ENCODE data around the gene DSCAM.
"Not testable (repeated sequence)": the region's sequence is repeated elsewhere in the genome, so short reads cannot be mapped to it uniquely, and the experiment has no call there.

DSCAM gene

DNA sequence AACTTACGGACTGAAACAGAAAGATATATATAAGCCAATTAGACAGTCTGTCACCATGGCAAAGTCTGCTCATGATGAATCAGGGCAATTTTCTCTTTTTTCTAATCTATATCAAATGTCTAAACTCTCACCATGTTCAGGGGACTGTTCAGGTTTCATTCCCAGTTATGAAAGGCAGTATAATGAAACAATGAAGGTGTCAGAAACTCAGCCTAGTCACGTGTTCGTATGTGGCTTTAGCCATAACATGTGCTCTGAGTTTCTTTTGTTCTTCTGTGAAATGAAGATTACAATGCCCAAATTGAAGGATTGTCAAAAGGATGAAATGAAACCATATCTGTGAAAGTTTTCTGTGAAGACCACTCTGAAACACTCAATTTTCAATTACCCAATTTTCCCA is 392.9 kb downstream of the DSCAM start:
- Histone ChIP-seq H3K4me1 (ENCODE audit: control insufficient read depth, insufficient read depth, low read length) (no peaks in the 10 kb centered on the region), H3K36me3 (ENCODE audit: control insufficient read depth, insufficient read depth, low read length) (no peaks in the 10 kb centered on the region), H3K9me3 (ENCODE audit: control insufficient read depth, low read length) (no peaks in the 10 kb centered on the region), H3K4me3 (ENCODE audit: low read length) (no peak overlapping the region), H3K9ac (ENCODE audit: low read length) (no peak overlapping the region), H3K27me3 (ENCODE audit: control insufficient read depth, insufficient read depth, low read length) (no peaks in the 10 kb centered on the region)

DNA sequence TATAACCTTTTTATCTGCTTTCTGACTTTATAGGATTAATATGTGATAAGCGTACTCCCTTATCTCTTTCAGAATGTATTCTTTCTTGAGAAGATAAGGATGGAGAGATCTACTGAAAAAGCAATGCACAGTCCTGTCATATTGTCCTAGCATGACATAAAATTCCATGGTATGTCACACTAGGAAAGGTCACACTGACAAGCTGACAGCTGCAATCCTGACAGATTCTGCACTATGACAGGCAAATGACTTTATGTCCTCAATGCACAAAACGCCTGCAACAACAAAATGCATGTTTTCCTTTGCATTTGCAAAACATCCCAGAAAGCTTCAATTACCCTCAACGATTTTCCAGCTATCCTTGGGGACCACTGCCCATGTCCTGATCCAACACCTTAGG is 393.8 kb downstream of the DSCAM start:
- Histone ChIP-seq H3K4me1 (ENCODE audit: control insufficient read depth, insufficient read depth, low read length) (no peaks in the 10 kb centered on the region), H3K36me3 (ENCODE audit: control insufficient read depth, insufficient read depth, low read length) (no peaks in the 10 kb centered on the region), H3K9me3 (ENCODE audit: control insufficient read depth, low read length) (no peaks in the 10 kb centered on the region), H3K4me3 (ENCODE audit: low read length) (no peak overlapping the region), H3K27me3 (ENCODE audit: control insufficient read depth, insufficient read depth, low read length) (no peaks in the 10 kb centered on the region), H3K9ac (ENCODE audit: low read length) (no peak overlapping the region)

DNA sequence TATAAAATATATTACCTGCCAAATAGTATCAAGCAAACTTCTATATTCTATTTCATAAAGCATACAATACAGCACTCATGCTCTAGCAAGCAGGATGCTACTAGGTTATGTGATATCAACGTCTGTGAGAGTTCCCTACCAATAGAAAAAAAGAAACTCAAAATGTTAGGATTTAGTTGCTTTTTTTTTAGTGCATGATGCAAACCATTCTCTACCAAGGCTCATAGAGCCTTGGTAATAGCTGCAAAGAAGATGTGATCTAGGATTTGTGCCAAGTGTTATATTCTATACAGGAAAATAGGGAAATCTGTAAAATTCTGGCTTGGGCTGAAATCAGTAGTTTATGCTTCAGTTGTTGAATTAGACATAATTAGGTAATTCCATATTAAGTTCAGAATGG is 394.4 kb downstream of the DSCAM start:
- H3K9ac ChIP-seq (ENCODE audit: low read length), result no peak overlapping the region
- no peaks in the 10 kb centered on the region for H3K36me3 ChIP-seq (ENCODE audit: control insufficient read depth, insufficient read depth, low read length)
- no peaks in the 10 kb centered on the region for H3K9me3 ChIP-seq (ENCODE audit: control insufficient read depth, low read length)
- H3K27me3 ChIP-seq (ENCODE audit: control insufficient read depth, insufficient read depth, low read length), result no peaks in the 10 kb centered on the region
- H3K4me3 ChIP-seq (ENCODE audit: low read length), result no peak overlapping the region
- no peaks in the 10 kb centered on the region for H3K4me1 ChIP-seq (ENCODE audit: control insufficient read depth, insufficient read depth, low read length)

DNA sequence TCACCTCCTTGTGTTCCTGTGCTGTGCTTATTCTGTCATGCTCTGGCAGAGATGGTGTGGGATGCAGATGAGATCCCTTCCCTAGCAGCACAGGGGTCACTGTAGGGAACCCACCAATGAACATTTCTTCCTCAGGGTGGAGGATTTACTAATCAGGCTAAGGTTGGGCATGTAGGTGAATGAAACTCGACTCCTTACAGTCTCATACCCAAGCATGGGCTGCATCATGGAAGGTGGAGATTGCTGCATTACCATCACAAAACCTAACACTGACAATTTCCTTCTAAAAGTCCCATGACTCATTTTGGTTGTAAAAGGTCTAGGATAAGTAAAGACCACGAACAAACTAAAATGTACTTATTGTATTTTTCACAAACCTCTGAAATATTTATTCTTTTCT is 399.9 kb downstream of the DSCAM start:
- H3K27me3 ChIP-seq (ENCODE audit: control insufficient read depth, insufficient read depth, low read length), result no peaks in the 10 kb centered on the region
- H3K4me1 ChIP-seq (ENCODE audit: control insufficient read depth, insufficient read depth, low read length), result no peaks in the 10 kb centered on the region
- H3K4me3 ChIP-seq (ENCODE audit: low read length), result no peak overlapping the region
- H3K9me3 ChIP-seq (ENCODE audit: control insufficient read depth, low read length), result no peaks in the 10 kb centered on the region
- H3K9ac ChIP-seq (ENCODE audit: low read length), result no peak overlapping the region
- no peaks in the 10 kb centered on the region for H3K36me3 ChIP-seq (ENCODE audit: control insufficient read depth, insufficient read depth, low read length)

DNA sequence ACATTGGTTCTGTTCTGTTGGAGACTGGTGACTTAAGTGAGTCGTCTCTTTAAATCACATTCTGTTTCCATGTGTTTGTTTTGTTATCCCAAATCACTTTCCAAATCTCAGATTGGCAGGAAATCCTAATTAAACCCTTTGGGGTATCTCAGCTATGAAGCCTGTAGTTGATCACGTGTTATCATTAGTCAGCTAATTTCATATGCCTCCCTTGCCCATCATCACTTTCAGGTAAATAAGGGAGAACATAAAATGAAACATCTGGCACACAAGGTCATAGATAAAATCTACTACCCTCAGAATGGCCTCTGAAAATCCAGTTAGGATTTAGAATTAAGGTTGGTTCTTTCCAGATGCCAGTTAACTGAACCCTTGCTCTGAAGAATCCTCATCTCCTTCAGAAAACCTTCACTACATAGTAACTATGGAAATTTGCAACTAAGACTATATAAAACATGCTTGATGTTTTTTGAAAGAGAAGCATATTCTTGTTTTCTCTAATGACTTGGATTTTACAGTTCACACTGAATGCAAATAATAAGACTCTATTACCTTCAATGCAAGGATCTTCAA is 401.5 kb downstream of the DSCAM start:
- Histone ChIP-seq H3K4me3 (ENCODE audit: low read length) (no peak overlapping the region), H3K9me3 (ENCODE audit: control insufficient read depth, low read length) (no peaks in the 10 kb centered on the region), H3K27me3 (ENCODE audit: control insufficient read depth, insufficient read depth, low read length) (no peaks in the 10 kb centered on the region), H3K9ac (ENCODE audit: low read length) (no peak overlapping the region), H3K4me1 (ENCODE audit: control insufficient read depth, insufficient read depth, low read length) (no peaks in the 10 kb centered on the region), H3K36me3 (ENCODE audit: control insufficient read depth, insufficient read depth, low read length) (no peaks in the 10 kb centered on the region)

DNA sequence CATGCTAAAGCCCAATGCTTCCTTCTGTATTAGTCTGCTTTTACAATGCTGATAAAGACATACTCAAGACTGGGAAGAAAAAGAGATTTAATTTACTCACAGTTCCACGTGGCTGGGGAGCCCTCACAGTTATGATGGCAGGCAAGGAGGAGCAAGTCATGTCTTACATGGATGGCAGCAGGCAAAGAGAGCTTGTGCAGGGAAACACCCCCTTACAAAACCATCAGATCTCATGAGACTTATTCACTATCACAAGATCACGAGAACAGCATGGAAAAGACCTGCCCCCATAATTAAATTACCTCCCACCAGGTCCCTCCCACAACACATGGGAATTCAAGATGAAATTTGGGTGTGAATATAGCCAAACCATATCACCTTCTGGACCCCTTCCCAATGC is 407.4 kb downstream of the DSCAM start:
- H3K9me3 ChIP-seq (ENCODE audit: control insufficient read depth, low read length); H3K27me3 ChIP-seq (ENCODE audit: control insufficient read depth, insufficient read depth, low read length); H3K9ac ChIP-seq (ENCODE audit: low read length); H3K4me1 ChIP-seq (ENCODE audit: control insufficient read depth, insufficient read depth, low read length); H3K36me3 ChIP-seq (ENCODE audit: control insufficient read depth, insufficient read depth, low read length); H3K4me3 ChIP-seq (ENCODE audit: low read length): not testable (repeated sequence)

DNA sequence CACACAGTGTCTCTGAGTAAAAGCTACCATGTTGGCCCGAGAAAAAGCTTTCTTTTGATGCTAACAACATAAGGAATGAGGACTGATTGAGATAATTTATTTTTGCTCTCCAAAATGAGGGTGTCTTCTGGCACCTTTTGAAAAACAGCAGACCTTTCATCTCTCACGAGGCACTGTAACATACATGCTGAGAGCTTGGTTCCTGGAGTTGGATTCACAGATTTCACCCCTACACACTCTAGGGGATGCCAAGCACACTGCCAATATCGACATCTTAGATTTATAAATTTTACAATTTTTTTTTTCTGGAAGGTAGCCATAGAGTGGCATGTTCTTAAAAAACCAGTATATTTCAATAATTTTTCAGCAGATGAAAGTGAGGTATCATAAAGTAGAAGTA is 408.3 kb downstream of the DSCAM start:
- H3K9ac ChIP-seq (ENCODE audit: low read length), result no peak overlapping the region
- H3K4me1 ChIP-seq (ENCODE audit: control insufficient read depth, insufficient read depth, low read length), result no peaks in the 10 kb centered on the region
- no peaks in the 10 kb centered on the region for H3K9me3 ChIP-seq (ENCODE audit: control insufficient read depth, low read length)
- H3K4me3 ChIP-seq (ENCODE audit: low read length), result no peak overlapping the region
- H3K36me3 ChIP-seq (ENCODE audit: control insufficient read depth, insufficient read depth, low read length), result no peaks in the 10 kb centered on the region
- H3K27me3 ChIP-seq (ENCODE audit: control insufficient read depth, insufficient read depth, low read length), result no peaks in the 10 kb centered on the region

DNA sequence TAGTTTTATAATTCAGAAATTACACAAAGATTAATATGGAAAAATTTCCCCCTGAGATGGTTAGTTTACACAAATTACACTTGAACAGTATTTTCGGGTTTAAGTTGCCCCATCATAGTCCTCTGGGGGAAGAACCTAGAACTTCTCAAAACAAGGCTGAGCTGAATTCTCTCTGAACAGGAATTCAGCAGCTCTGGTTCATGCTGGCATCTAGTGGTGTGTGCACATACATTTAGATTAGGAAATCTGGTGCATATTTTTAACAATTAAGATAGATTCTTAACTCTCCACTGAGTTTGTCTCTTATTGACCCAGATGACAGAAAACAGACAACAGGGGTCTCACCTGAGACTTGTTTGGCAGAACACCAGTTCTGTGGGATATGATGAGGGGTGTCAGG is 410.7 kb downstream of the DSCAM start:
- no peaks in the 10 kb centered on the region for H3K36me3 ChIP-seq (ENCODE audit: control insufficient read depth, insufficient read depth, low read length)
- H3K9me3 ChIP-seq (ENCODE audit: control insufficient read depth, low read length), result no peaks in the 10 kb centered on the region
- no peak overlapping the region for H3K9ac ChIP-seq (ENCODE audit: low read length)
- H3K4me1 ChIP-seq (ENCODE audit: control insufficient read depth, insufficient read depth, low read length), result no peaks in the 10 kb centered on the region
- H3K27me3 ChIP-seq (ENCODE audit: control insufficient read depth, insufficient read depth, low read length), result no peaks in the 10 kb centered on the region
- H3K4me3 ChIP-seq (ENCODE audit: low read length), result no peak overlapping the region

DNA sequence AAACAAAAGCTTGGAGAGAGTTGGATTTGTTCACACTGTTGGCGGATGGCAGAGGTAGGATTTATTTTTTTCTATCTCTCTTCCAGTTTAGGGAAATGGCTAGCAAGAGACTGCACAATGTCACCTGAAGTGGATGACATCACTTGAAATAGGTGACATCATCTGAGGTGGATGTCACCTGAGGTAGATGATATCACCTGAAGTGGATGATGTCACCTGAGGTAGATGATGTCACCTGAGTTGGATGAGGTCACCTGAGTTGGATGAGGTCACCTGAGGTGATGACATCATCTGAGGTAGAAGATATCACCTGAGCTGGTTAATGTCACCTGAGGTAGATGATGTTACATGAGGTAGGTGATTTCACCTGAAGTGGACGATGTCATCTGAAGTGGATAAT is 413.4 kb downstream of the DSCAM start:
- Histone ChIP-seq H3K27me3 (ENCODE audit: control insufficient read depth, insufficient read depth, low read length) (no peaks in the 10 kb centered on the region), H3K4me3 (ENCODE audit: low read length) (no peak overlapping the region), H3K9ac (ENCODE audit: low read length) (no peak overlapping the region), H3K9me3 (ENCODE audit: control insufficient read depth, low read length) (no peaks in the 10 kb centered on the region), H3K4me1 (ENCODE audit: control insufficient read depth, insufficient read depth, low read length) (no peaks in the 10 kb centered on the region), H3K36me3 (ENCODE audit: control insufficient read depth, insufficient read depth, low read length) (no peaks in the 10 kb centered on the region)

DNA sequence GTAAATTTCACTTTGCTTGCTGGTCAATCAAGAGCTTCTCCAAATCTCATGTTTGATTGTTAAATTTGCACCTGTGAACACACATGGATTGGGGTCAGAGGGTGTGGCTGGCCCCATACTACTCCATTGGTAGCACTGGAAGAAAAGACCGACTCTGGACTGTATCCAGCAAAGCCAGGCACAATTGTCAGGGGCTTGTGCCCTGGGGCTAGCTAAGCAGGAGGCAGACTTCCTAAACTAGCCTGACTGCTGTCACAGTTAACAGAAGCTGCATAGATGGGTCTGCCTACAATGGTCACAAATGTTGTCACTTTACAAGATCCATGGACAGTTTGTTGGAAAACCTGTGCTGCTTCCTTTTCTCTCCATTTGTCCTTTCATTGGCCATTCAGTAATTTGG is 421.0 kb downstream of the DSCAM start:
- Histone ChIP-seq H3K27me3 (ENCODE audit: control insufficient read depth, insufficient read depth, low read length) (no peaks in the 10 kb centered on the region), H3K9me3 (ENCODE audit: control insufficient read depth, low read length) (no peaks in the 10 kb centered on the region), H3K36me3 (ENCODE audit: control insufficient read depth, insufficient read depth, low read length) (no peaks in the 10 kb centered on the region), H3K4me1 (ENCODE audit: control insufficient read depth, insufficient read depth, low read length) (no peaks in the 10 kb centered on the region), H3K4me3 (ENCODE audit: low read length) (no peak overlapping the region), H3K9ac (ENCODE audit: low read length) (no peak overlapping the region)

DNA sequence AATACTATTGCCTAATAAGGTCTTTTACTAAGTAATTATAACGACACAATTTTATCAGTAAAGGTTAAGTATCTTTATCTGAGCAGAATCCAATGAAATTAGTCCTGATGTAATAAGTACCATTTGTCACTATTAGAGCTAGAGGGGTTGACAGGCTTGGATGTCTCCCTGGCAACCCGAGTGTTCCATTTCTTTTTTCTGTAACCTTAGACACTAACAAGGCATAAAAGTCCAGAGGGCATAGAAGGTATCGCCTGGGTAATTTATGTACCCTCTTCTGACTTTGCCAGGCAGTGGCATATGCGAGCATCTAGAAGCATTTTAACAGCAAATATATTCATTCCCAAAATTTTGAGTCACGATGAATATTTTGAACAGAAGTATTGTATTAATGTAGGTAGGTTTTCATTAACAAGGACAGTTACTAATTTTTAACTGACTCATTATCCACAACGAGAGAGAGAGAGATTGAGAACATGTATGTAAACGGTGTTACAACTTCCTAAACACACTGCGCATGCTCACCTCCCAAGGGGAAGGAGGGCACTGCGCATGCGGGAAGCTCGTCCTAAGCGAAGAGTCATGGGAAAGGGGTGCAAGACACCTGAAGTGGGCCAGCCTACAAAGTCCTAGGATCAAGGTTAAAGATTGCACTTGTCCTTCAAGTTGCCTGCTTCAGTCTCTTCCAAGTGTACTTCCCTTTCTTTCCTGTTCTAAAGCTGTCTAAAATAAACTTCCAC is 423.9 kb downstream of the DSCAM start:
- Histone ChIP-seq H3K4me1 (ENCODE audit: control insufficient read depth, insufficient read depth, low read length) (no peaks in the 10 kb centered on the region), H3K9me3 (ENCODE audit: control insufficient read depth, low read length) (no peaks in the 10 kb centered on the region), H3K4me3 (ENCODE audit: low read length) (no peak overlapping the region), H3K36me3 (ENCODE audit: control insufficient read depth, insufficient read depth, low read length) (no peaks in the 10 kb centered on the region), H3K27me3 (ENCODE audit: control insufficient read depth, insufficient read depth, low read length) (no peaks in the 10 kb centered on the region), H3K9ac (ENCODE audit: low read length) (no peak overlapping the region)

DNA sequence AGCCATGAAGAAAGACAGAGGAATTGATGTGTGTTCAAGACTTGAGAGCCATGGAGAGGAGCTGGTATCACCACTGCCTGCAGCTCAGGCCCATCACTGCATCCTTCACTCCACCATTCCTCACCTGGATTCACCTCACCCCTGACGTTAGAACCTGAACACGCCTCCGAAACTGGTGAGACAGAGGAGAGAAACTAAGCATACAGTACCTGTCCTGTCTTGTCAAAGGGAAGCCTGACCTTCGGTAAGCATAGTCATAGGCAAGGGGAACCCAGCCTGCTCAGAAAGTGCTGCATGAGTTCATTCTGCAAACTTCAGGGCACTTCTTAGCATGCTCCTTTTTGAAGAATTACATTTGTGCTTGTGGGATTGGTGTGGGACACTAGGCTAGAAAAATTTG is 425.8 kb downstream of the DSCAM start:
- no peaks in the 10 kb centered on the region for H3K4me1 ChIP-seq (ENCODE audit: control insufficient read depth, insufficient read depth, low read length)
- no peaks in the 10 kb centered on the region for H3K36me3 ChIP-seq (ENCODE audit: control insufficient read depth, insufficient read depth, low read length)
- no peak overlapping the region for H3K9ac ChIP-seq (ENCODE audit: low read length)
- H3K4me3 ChIP-seq (ENCODE audit: low read length), result no peak overlapping the region
- H3K27me3 ChIP-seq (ENCODE audit: control insufficient read depth, insufficient read depth, low read length), result no peaks in the 10 kb centered on the region
- no peaks in the 10 kb centered on the region for H3K9me3 ChIP-seq (ENCODE audit: control insufficient read depth, low read length)

DNA sequence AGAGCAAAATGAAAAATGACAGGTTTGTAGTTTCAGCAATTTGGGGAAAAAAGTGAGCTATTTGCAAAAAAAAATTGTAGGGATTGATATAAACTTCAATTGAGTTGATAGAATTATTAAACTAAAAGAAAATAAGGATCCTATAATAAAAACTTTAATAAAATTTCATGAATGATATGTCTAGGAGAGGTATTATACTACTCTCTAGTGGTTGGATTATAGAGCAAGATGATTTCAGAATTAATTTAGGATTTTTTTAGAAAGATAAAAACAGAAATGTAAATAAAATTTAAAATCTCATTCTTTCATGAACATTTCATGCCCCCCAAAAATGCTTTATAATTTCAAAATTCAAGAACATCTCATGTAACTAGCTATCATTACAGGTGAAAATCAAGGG is 430.4 kb downstream of the DSCAM start:
- no peak overlapping the region for H3K9ac ChIP-seq (ENCODE audit: low read length)
- H3K36me3 ChIP-seq (ENCODE audit: control insufficient read depth, insufficient read depth, low read length), result no peaks in the 10 kb centered on the region
- H3K4me1 ChIP-seq (ENCODE audit: control insufficient read depth, insufficient read depth, low read length), result no peaks in the 10 kb centered on the region
- no peaks in the 10 kb centered on the region for H3K27me3 ChIP-seq (ENCODE audit: control insufficient read depth, insufficient read depth, low read length)
- H3K9me3 ChIP-seq (ENCODE audit: control insufficient read depth, low read length), result no peaks in the 10 kb centered on the region
- H3K4me3 ChIP-seq (ENCODE audit: low read length), result no peak overlapping the region
